Astrocyte (in vitro differentiated cells and primary cell): ENCODE data around the gene IKZF2. TPM values are rescaled to one million over a fixed set of nuclear protein-coding genes. Genes with fewer than 3 reads are reported as not detected.

Experiments used
- DNase-seq: peaks from one replicate; pipeline ENCODE4 v3.0.0-alpha.2; 2010; ENCODE audit warnings: low read depth
- FAIRE-seq: peaks from 2 replicates; lab custom pipeline; 2011; peaks lifted over from hg19 to GRCh38; lab: Jason Lieb, UNC
- H2AFZ ChIP-seq: 2 replicates; pipeline ENCODE4 v1.6.0; 2012; ENCODE audit warnings: low read depth, low read length, inconsistent platforms
- H3K27ac ChIP-seq: 2 replicates; pipeline ENCODE4 v1.5.1; 2011; ENCODE audit warnings: low read depth, low read length, inconsistent platforms
- H3K27me3 ChIP-seq: 2 replicates; pipeline ENCODE4 v1.6.0; 2011; ENCODE audit warnings: low read length, inconsistent platforms; ENCODE audit not compliant: insufficient read depth
- H3K36me3 ChIP-seq: 2 replicates; pipeline ENCODE4 v1.5.1; 2011; ENCODE audit warnings: low read length, inconsistent platforms; ENCODE audit not compliant: insufficient read depth
- H3K4me1 ChIP-seq: 2 replicates; pipeline ENCODE4 v1.5.1; 2011; ENCODE audit warnings: low read length, inconsistent platforms; ENCODE audit not compliant: insufficient read depth
- H3K4me2 ChIP-seq: 2 replicates; pipeline ENCODE4 v1.6.0; 2012; ENCODE audit warnings: low read length, inconsistent platforms
- H3K4me3 ChIP-seq: 2 replicates; pipeline ENCODE4 v1.5.1; 2011; ENCODE audit warnings: low read depth, mild to moderate bottlenecking, low read length, inconsistent platforms; ENCODE audit not compliant: insufficient read depth
- H3K79me2 ChIP-seq: 2 replicates; pipeline ENCODE4 v1.6.0; 2012; ENCODE audit warnings: mild to moderate bottlenecking, low read length, inconsistent platforms; ENCODE audit not compliant: insufficient read depth
- H3K9ac ChIP-seq: 2 replicates; pipeline ENCODE4 v1.6.0; 2012; ENCODE audit warnings: mild to moderate bottlenecking, low read length, inconsistent platforms
- H3K9me3 ChIP-seq: 2 replicates; pipeline ENCODE4 v1.5.1; 2012; ENCODE audit warnings: low read depth, mild to moderate bottlenecking, low read length, inconsistent platforms; ENCODE audit not compliant: insufficient read depth
- H4K20me1 ChIP-seq: 2 replicates; pipeline ENCODE4 v1.6.0; 2012; ENCODE audit warnings: low read length, inconsistent platforms; ENCODE audit not compliant: insufficient read depth
- H3K27ac Mint-ChIP-seq: one replicate; pipeline ENCODE4 v1.8.0; 2021; ENCODE audit warnings: mild to moderate bottlenecking, mixed read lengths; ENCODE audit not compliant: unreplicated experiment
- H3K27me3 Mint-ChIP-seq: one replicate; pipeline ENCODE4 v1.8.0; 2021; ENCODE audit warnings: low read depth, mixed read lengths; ENCODE audit not compliant: unreplicated experiment
- H3K36me3 Mint-ChIP-seq: one replicate; pipeline ENCODE4 v1.8.0; 2021; ENCODE audit warnings: low read depth, mixed read lengths; ENCODE audit not compliant: unreplicated experiment
- H3K4me1 Mint-ChIP-seq: one replicate; pipeline ENCODE4 v1.8.0; 2021; ENCODE audit warnings: low read depth, mixed read lengths; ENCODE audit not compliant: unreplicated experiment
- H3K4me3 Mint-ChIP-seq: one replicate; pipeline ENCODE4 v1.8.0; 2021; ENCODE audit warnings: mild to moderate bottlenecking, moderate library complexity, mixed read lengths; ENCODE audit not compliant: unreplicated experiment
- H3K9me3 Mint-ChIP-seq: one replicate; pipeline ENCODE4 v1.8.0; 2021; ENCODE audit warnings: mild to moderate bottlenecking, mixed read lengths; ENCODE audit not compliant: unreplicated experiment
- CTCF ChIP-seq: IDR thresholded peaks from 2 replicates; pipeline ENCODE4 v1.5.1; 2011; ENCODE audit warnings: low read depth, mild to moderate bottlenecking, inconsistent platforms, low read length, moderate library complexity; ENCODE audit not compliant: insufficient read depth
- EZH2 ChIP-seq: IDR thresholded peaks from 2 replicates; pipeline ENCODE4 v1.6.1; 2012; ENCODE audit warnings: mild to moderate bottlenecking, low read length, inconsistent platforms; ENCODE audit not compliant: insufficient read depth
- total RNA-seq: library from RNA; stranded (reverse); gene quantifications from 2 replicates; pipeline ENCODE4 v1.2.1, GENCODE V29; 2021

Gene IKZF2
- total RNA-seq, 1 donor from 2014 or later: 15.5 TPM

DNA sequence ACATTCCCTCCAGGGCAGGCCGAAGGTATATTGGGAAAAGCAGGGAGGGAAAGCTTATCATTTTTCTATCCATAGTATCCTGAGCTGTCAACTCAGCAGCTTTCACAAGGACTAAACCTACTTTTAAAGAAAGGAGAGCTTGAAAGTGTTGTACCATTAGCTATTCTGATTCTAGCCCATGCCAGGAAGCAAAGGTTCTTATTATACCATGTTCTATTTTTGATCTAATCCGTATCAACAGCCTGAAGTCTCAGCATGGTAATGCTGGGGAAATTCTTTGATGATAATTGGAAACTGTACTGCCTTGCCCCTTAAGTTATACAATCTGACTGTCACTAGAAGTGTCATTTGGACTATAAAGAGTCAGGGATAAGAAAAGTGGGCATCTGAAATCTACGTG, 193.3 kb downstream of the IKZF2 start:
- no peaks in the 10 kb centered on the region for H3K27me3 Mint-ChIP-seq
- H2AFZ ChIP-seq: no peak overlapping the region

DNA sequence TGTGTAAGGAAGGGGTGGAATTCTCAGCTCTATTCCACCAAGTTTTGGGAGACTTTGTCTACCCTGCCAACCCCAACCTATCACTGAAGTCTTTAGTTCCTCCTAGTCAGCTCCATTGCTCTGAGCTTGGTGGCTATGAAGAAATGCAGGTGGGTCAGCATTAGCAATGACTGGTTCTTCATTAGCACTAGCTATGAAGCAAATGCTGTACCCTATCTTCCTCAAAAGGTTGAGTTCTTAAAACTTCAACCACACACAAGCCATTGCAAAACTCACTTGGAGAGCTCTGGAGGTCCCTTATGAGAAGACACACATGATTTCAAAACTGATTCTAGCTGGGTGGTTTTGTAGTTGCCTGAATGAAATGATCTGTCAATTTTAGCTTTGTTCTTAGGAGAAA, 193.8 kb downstream of the IKZF2 start:
- FAIRE-seq: no peak
- TF ChIP-seq EZH2 (no peak), CTCF (no peak)
- no peaks in the 10 kb centered on the region for H3K9me3 ChIP-seq
- H4K20me1 ChIP-seq: no peaks in the 10 kb centered on the region
- Mint-ChIP-seq H3K4me3 (no peak overlapping the region), H3K4me1 (peaks cover 12% of the 10 kb centered on the region), H3K27ac (no peak overlapping the region), H3K9me3 (peaks cover 2% of the 10 kb centered on the region), H3K27me3 (no peaks in the 10 kb centered on the region), H3K36me3 (no peaks in the 10 kb centered on the region)
- H3K4me2 ChIP-seq: no peak overlapping the region
- H3K36me3 ChIP-seq: no peaks in the 10 kb centered on the region
- H3K9ac ChIP-seq: no peak overlapping the region
- no peaks in the 10 kb centered on the region for H3K27me3 ChIP-seq
- no peak overlapping the region for H2AFZ ChIP-seq
- no peak for DNase-seq
- no peak overlapping the region for H3K27ac ChIP-seq
- no peaks in the 10 kb centered on the region for H3K79me2 ChIP-seq
- H3K4me3 ChIP-seq: no peak overlapping the region
- peaks cover 5% of the 10 kb centered on the region for H3K4me1 ChIP-seq

More for the DNA sequence above, 193.3 kb downstream of the IKZF2 start:
- DNase-seq: no peak
- Histone ChIP-seq H3K9me3 (no peaks in the 10 kb centered on the region), H3K4me3 (no peak overlapping the region), H3K79me2 (no peaks in the 10 kb centered on the region), H3K27ac (no peak overlapping the region), H3K4me2 (no peak overlapping the region), H3K36me3 (no peaks in the 10 kb centered on the region), H4K20me1 (no peaks in the 10 kb centered on the region), H3K4me1 (peaks cover 5% of the 10 kb centered on the region), H3K27me3 (no peaks in the 10 kb centered on the region), H3K9ac (no peak overlapping the region)
- TF ChIP-seq CTCF: no peak
- TF ChIP-seq EZH2: no peak
- Mint-ChIP-seq H3K36me3 (no peaks in the 10 kb centered on the region), H3K4me1 (peaks cover 12% of the 10 kb centered on the region), H3K4me3 (no peak overlapping the region), H3K9me3 (peaks cover 2% of the 10 kb centered on the region), H3K27ac (no peak overlapping the region)
- FAIRE-seq: no peak

DNA sequence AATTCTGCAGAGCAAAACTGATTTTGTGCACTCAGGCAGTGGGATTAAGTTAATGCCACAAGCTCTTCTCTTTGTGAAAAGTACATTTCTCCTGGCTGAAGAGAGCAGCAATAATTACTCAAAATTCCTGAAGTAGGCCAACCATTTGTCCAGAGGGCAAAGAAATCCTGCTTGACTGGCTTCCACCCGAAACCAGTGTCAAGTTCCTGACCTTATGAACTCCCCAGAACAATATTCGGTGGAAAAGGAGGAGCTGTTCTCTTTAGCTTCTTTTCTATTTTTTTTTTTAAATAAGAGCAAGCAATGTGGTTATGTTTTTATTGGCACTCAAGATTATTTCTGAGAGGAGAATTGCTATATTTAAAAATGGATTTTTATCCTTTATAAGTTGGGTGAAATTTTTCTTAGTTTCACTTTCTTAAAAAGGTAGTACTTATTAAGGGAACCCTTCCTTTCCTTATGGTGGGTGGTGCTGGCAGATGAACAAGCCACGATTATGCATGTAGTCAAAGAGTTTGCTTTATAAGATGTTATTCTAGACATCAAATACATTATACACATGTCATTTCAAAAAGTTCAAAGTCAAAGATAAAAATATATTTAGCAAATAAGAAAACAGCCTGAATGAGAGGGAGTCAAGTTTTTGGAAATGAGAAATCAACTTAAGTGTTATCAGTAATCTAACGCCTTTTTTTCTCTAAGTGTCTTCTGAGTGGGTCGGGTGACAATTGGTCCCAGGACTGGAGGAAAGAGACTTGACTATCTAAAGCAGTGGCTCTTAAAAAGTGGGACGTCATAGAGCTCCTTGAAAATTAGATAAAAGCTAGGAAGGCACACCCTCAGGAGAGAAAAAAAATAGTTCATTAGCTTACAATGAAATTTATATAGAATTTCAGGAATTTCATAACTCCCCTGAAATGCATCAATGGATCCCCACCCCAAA, 194.5 kb downstream of the IKZF2 start:
- no peak overlapping the region for H3K4me3 ChIP-seq
- no peak overlapping the region for H3K27ac ChIP-seq
- DNase-seq: peak; percentile 14
- H3K4me1 Mint-ChIP-seq: peaks cover 12% of the 10 kb centered on the region
- peaks cover 2% of the 10 kb centered on the region for H3K9me3 Mint-ChIP-seq
- peaks cover 5% of the 10 kb centered on the region for H3K4me1 ChIP-seq
- H3K9me3 ChIP-seq: no peaks in the 10 kb centered on the region
- H3K27ac Mint-ChIP-seq: no peak overlapping the region
- no peaks in the 10 kb centered on the region for H3K27me3 ChIP-seq
- no peaks in the 10 kb centered on the region for H3K36me3 ChIP-seq
- no peaks in the 10 kb centered on the region for H4K20me1 ChIP-seq
- no peak for FAIRE-seq
- TF ChIP-seq EZH2 (no peak), CTCF (no peak)
- H3K27me3 Mint-ChIP-seq: no peaks in the 10 kb centered on the region
- H3K4me2 ChIP-seq: no peak overlapping the region
- no peak overlapping the region for H3K9ac ChIP-seq
- H2AFZ ChIP-seq: no peak overlapping the region
- H3K4me3 Mint-ChIP-seq: no peak overlapping the region
- no peaks in the 10 kb centered on the region for H3K79me2 ChIP-seq
- no peaks in the 10 kb centered on the region for H3K36me3 Mint-ChIP-seq
